Frontal cortex (tissue), 4 donors: ENCODE results near the gene ANKRD36C. TPM values are rescaled to one million over a fixed set of nuclear protein-coding genes. Genes with fewer than 3 reads are reported as not detected.
A peak's percentile ranks its signal among the peaks of the same experiment; 100 is the strongest.
"Not testable (repeated sequence)": the region's sequence is repeated elsewhere in the genome, so short reads cannot be mapped to it uniquely, and the experiment has no call there.

Experiments used
- DNase-seq, 2 donors: peaks; one replicate each; pipeline ENCODE4 v3.0.0; 2012; ENCODE audit warnings: low spot score in 2 of 2
- FAIRE-seq: peaks from 2 replicates; lab custom pipeline; 2012; peaks lifted over from hg19 to GRCh38; lab: Jason Lieb, UNC
- total RNA-seq: library from RNA; depleted of rRNA; stranded (reverse); fragments of >200 nt; gene quantifications from one replicate; pipeline ENCODE4 v1.2.3, GENCODE V29; 2014
- donor health status: control.
- donor health status: control.
- donor health status: control.

ANKRD36C gene
- total RNA-seq = 277 TPM

DNA sequence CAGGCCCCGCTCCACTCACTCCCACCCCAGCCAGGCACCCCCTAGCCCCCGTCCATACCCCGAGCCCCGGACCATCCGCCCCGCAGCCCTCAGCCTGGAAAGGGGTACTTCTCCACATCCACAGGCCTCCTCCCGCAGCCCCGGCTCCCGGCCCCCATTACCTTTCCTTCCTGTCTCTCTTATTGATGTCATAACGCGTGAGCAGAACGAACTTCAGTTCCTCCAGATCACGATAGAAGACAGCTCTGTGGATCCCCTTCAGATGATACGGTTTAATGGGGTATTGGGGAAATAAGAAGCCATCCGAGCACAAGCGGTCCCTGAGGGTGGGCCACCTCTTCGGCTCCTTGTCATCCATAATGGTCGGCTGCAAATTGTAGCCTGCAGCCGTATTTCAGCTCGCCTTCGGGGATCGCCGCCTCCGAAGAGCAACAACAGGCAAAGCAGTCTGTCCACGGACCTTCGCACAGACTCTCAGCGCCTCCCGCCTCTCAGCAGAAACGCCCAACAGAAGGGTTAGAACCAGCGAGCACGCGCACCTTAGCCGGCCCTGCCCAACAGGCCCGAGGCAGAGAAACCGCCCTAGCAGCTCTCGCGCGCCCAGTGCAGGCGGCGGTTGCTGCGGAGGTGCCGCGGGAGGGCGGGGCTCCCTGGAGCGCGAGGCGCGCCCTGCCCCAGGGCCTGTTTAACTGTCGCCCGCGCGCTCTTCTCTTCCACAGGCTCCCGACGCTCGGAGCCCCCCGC lies at the start of gene ANKRD36C:
Gene ANKRD36C (minus strand): TSS at position 474 of the 744 bp plus-strand sequence. CDS start 116 bp downstream, at position 358.
- not testable (repeated sequence) for FAIRE-seq, DNase-seq

GRCh38 chr2:96035554-96035953 lies 43.9 kb upstream of the ANKRD36C start:
- DNase-seq, FAIRE-seq: not testable (repeated sequence)

- FAIRE-seq = not testable (repeated sequence)
These were observed 43.2 kb upstream of the ANKRD36C start, which contains the start of gene GPAT2 for GRCh38 chr2:96034792-96035191. TSS of gene GPAT2 (minus strand) at chr2:96034916. CDS start at chr2:96032359, 2,557 bp downstream.

DNA sequence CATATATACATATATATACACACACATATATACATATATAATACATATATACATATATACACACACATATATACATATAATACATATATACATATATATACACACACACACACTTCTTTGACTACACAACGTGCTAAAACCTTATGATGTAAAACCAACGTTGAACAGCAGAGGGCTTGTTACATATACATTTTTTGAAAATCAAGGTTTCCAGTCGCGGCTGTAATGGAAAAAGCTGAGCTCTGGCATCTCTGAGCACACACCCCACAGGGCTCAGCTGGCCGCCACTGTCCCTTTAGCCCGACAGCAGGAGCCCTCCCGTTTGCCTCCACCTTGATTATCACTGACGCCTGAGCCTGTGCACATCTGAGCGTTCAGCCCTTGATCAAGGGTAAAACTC lies 42.4 kb upstream of the ANKRD36C start:
- FAIRE-seq = peak; percentile 87
- not testable (repeated sequence) for DNase-seq

More at GRCh38 chr2:96034792-96035191, 43.2 kb upstream of the ANKRD36C start, which contains the start of gene GPAT2:
- not testable (repeated sequence) for DNase-seq

GRCh38 chr2:96027725-96028325 lies 36.2 kb upstream of the ANKRD36C start:
- DNase-seq, FAIRE-seq: not testable (repeated sequence)

GRCh38 chr2:96025755-96026154 lies 34.1 kb upstream of the ANKRD36C start:
- DNase-seq, FAIRE-seq: not testable (repeated sequence)

GRCh38 chr2:96025194-96025492 lies 33.5 kb upstream of the ANKRD36C start:
- DNase-seq (no peak), FAIRE-seq (no peak)

GRCh38 chr2:96024336-96025193 lies 32.9 kb upstream of the ANKRD36C start:
- DNase-seq (no peak), FAIRE-seq (no peak)

DNA sequence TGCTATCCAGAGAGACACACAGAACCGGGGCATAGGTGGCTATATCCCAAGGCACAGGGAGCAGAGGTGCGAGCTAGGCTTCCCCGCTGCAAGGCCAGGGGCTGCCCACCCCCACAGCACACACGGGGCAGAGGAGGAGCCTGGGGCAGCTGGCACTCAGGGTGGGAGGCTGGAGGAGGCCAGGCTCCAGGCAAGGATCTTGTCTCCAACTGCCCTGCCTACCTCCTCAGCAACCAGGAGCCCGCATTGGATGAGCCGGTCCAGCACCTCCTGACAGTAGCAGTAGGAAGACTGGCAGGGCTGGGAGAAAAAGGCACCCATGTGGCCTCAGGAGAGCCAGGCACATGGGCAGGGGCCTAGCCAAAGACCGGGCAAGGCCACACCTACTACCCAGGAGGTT lies 32.1 kb upstream of the ANKRD36C start:
- DNase-seq, FAIRE-seq: not testable (repeated sequence)

- DNase-seq = peak; percentile 68 to 77
These were observed 31.2 kb upstream of the ANKRD36C start for GRCh38 chr2:96022701-96023447.

GRCh38 chr2:96022126-96022525 lies 30.5 kb upstream of the ANKRD36C start:
- not testable (repeated sequence) for FAIRE-seq, DNase-seq

More at GRCh38 chr2:96022701-96023447, 31.2 kb upstream of the ANKRD36C start:
- not testable (repeated sequence) for FAIRE-seq

- not testable (repeated sequence) for FAIRE-seq, DNase-seq
These were observed 29.5 kb upstream of the ANKRD36C start for GRCh38 chr2:96021142-96021541.

DNA sequence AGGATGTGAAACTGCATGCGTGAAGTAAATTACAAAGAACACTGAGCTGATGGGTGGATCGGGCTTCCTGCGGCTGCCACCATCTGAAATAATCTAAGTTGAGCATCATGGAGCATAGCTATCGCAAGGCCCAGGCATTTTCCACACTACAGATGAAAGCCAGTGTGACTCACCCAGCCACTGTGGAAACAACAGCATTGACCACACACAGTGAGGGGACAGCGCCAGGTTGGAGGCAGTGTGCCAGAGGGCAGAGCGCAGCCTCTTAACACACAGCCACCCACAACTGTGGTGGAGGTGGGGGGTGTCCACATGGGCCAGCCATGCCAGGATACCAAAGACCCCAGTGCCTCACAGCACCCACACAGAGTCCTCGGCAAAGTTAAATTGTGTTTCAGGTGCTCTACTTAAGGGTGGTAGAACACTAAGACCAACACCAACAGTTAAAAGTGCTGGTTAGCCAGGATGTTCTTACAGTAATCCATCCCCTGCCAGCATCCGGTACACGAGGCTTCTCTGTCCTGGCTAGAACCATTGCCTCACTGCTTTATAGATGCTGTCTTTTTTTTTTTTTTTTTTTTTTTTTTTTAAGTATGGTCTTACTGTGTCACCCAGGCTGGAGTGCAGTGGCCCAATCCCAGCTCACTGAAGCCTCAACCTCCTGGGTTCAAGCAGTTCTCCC lies 28.4 kb upstream of the ANKRD36C start:
- not testable (repeated sequence) for DNase-seq, FAIRE-seq

DNA sequence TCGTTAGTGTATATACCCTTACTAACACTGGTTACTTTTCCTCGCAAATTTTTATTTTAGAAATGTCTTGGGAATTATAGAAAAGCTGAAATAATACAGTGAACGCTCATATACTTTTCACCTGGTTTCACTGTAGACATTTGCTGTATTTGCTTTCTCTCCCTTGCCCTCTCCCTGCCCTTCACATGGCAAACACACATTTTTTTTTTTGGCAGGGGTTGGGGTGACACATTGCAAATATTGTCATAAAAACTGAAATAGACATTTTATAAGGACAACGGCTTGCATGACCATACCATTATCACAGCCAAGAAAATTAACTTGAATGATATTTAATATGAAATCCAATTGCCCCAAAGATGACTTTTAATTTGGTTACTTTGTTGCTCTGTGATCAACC lies 24.7 kb upstream of the ANKRD36C start:
- not testable (repeated sequence) for FAIRE-seq, DNase-seq

DNA sequence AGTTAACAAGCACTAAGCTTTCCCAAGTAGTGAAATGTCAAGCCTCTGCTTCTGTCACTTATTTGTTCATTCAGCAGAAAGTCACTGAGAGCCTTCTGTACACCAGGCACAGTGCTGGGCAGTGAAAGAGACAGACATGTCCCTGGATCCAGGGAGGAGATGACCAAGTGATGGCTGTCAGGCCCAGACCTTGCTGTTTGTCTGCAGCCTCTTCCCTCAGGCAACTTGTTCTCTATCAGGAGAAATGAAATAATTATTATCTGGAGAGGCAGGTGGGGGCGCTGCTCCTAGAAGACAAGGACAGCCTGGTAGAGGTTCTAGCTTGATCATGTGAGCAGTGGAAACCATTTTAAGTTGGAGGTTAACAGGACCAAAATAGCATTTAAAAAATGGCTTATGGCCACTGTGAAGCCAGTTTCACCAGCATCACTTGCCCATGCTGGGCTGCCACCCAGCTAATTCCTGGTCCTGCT lies 21.2 kb upstream of the ANKRD36C start:
- not testable (repeated sequence) for DNase-seq

DNA sequence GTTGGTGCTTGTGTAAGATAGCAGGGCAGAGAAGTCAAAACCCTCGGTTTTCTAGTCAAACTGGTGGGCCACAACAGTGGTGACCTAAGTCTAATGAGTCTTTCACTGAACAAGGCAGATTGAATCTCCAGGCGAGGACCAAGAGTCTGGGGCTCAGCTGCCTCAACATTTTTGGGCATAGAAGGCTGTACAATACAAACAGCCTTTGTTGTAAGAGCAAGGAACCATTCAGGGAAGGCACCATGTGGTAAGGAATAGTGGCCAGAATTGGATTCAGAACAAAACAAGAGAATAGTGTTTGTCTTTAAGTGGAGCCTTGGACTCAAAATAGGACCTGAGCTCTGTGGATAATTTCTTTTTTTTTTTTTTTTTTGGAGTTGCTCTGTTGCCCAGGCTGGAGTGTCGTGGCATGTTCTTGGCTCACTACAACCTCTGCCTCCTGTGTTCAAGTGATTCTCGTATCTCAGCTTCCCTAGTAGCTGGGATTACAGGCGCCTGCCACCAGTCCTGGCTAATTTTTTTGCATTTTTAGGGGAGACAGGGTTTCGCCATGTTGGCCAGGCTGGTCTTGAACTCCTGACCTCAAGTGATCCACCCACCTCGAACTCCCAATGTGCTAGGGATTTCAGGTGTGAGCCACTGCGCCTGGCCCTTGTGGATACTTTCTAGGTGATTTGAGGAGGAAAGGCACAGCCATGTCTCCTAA lies 20.6 kb upstream of the ANKRD36C start:
- peak in 1 of 2 donors; percentile 52 for DNase-seq
- not testable (repeated sequence) for FAIRE-seq

More for the DNA sequence above, 21.2 kb upstream of the ANKRD36C start:
- FAIRE-seq = not testable (repeated sequence)

DNA sequence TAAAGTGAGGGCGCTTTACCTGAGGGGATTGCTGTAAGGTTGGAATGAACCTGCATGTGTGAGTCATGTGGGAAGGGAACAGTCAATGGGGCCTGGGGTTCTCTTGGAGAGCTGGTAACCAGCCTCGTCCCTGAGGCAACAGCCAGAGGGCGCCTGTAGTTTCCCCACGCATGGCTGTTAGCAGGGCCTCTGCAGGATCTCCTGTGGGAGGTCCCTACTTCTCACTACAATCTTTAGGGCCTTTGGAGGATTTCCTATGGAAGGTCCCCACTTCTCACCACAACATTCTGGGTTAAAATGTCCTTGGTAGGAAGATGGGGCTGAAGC lies 19.5 kb upstream of the ANKRD36C start:
- DNase-seq, FAIRE-seq: not testable (repeated sequence)
